Activated CD8-positive, alpha-beta T cell treated with anti-CD3 and anti-CD28 coated beads for 36 hours (primary cell): ENCODE data around the gene TMEM63A. TPM values are rescaled to one million over a fixed set of nuclear protein-coding genes. Genes with fewer than 3 reads are reported as not detected.
A peak's percentile ranks its signal among the peaks of the same experiment; 100 is the strongest.

Experiments used
- ATAC-seq: fragments of 200-7000 bp; cut with Tn5 transposase; one replicate; pipeline ENCODE4 v1.10.0; 2021; ENCODE audit warnings: mild to moderate bottlenecking, moderate library complexity
- CTCF ChIA-PET: fragments of 350-600 bp; sonication (Branson Sonifier 250); formaldehyde crosslinking; loops from one replicate; lab custom pipeline; 2021; ENCODE audit warnings: antibody characterized with exemption; lab: Charles Lee
- POLR2A ChIA-PET: fragments of 350-600 bp; sonication (Branson Sonifier 250); formaldehyde crosslinking; loops from one replicate; lab custom pipeline; 2021; ENCODE audit warnings: antibody characterized with exemption; lab: Charles Lee
- DNase-seq: peaks from one replicate; pipeline ENCODE4 v3.0.0-alpha.2; 2020
- H3K27ac Mint-ChIP-seq: one replicate; pipeline ENCODE4 v1.8.0; 2021; ENCODE audit warnings: mild to moderate bottlenecking, mixed read lengths
- H3K27me3 Mint-ChIP-seq: one replicate; pipeline ENCODE4 v1.8.0; 2021; ENCODE audit warnings: mixed read lengths
- H3K36me3 Mint-ChIP-seq: one replicate; pipeline ENCODE4 v1.8.0; 2021; ENCODE audit warnings: low read depth, mixed read lengths
- H3K4me1 Mint-ChIP-seq: one replicate; pipeline ENCODE4 v1.8.0; 2021; ENCODE audit warnings: low read depth, mixed read lengths
- H3K4me3 Mint-ChIP-seq: one replicate; pipeline ENCODE4 v1.8.0; 2021; ENCODE audit warnings: mild to moderate bottlenecking, moderate library complexity, mixed read lengths
- H3K9me3 Mint-ChIP-seq: one replicate; pipeline ENCODE4 v1.8.0; 2021; ENCODE audit warnings: mixed read lengths
- CTCF ChIP-seq: fragments of 200-600 bp; IDR thresholded peaks from one replicate; pipeline ENCODE4 v1.8.0; 2022; ENCODE audit warnings: antibody characterized with exemption, mild to moderate bottlenecking
- intact Hi-C: fragments of 100-400 bp; cut with micrococcal nuclease; formaldehyde crosslinking; loops from one replicate; pipeline ENCODE4 v1.10.0; 2022
- total RNA-seq, 2 experiments: library from RNA; stranded (reverse); gene quantifications; one replicate each; pipeline ENCODE4 v1.2.3, GENCODE V29; 2021

Gene TMEM63A
- total RNA-seq, 2 experiments from 2014 or later, result 51.4 to 54.6 TPM

GRCh38 chr1:225880222-225880588 lies 2.0 kb downstream of the TMEM63A start:
- Mint-ChIP-seq H3K9me3 (no peaks in the 10 kb centered on the region), H3K4me3 (peak overlapping the region; percentile 76), H3K27me3 (no peaks in the 10 kb centered on the region), H3K4me1 (peaks cover 66% of the 10 kb centered on the region), H3K27ac (peak overlapping the region; percentile 68), H3K36me3 (peaks cover 20% of the 10 kb centered on the region)
- no peak for TF ChIP-seq CTCF
- ATAC-seq (no peak), DNase-seq (no peak)
- ChIA-PET CTCF (interaction anchor here (1.0 to 5.6 kb wide), 5 partner anchors 9 to 399 kb away, joined by 3 to 32 read pairs (median 12); partner anchors contain the start of gene SRP9), POLR2A (interaction anchor here (0.8 to 5.3 kb wide), 8 partner anchors 9 to 53 kb away, joined by 3 to 35 read pairs (median 12); partner anchors contain the start of gene PYCR2)
- intact Hi-C loops, result no loop called here

GRCh38 chr1:225879521-225880221 lies 2.5 kb downstream of the TMEM63A start:
- ATAC-seq (no peak), DNase-seq (no peak)
- peaks cover 20% of the 10 kb centered on the region for H3K36me3 Mint-ChIP-seq
- CTCF ChIA-PET, result interaction anchor here (1.0 to 5.6 kb wide), 5 partner anchors 9 to 399 kb away, joined by 3 to 32 read pairs (median 12); partner anchors contain the start of gene SRP9
- H3K27me3 Mint-ChIP-seq, result no peaks in the 10 kb centered on the region
- no peak for TF ChIP-seq CTCF
- intact Hi-C loops, result no loop called here
- POLR2A ChIA-PET, result interaction anchor here (0.8 to 5.3 kb wide), 8 partner anchors 9 to 53 kb away, joined by 3 to 35 read pairs (median 12); partner anchors contain the start of gene PYCR2
- peaks cover 67% of the 10 kb centered on the region for H3K4me1 Mint-ChIP-seq
- peak overlapping the region; percentile 76 for H3K4me3 Mint-ChIP-seq
- H3K9me3 Mint-ChIP-seq, result no peaks in the 10 kb centered on the region
- peak overlapping the region; percentile 68 for H3K27ac Mint-ChIP-seq

GRCh38 chr1:225878282-225878681 lies 3.9 kb downstream of the TMEM63A start:
- Mint-ChIP-seq H3K27ac (peak overlapping the region; percentile 46), H3K36me3 (peaks cover 20% of the 10 kb centered on the region), H3K4me3 (no peak overlapping the region), H3K9me3 (no peaks in the 10 kb centered on the region), H3K4me1 (peaks cover 61% of the 10 kb centered on the region), H3K27me3 (no peaks in the 10 kb centered on the region)
- no peak for ATAC-seq
- intact Hi-C loops, result no loop called here
- no peak for DNase-seq
- CTCF ChIA-PET, result interaction anchor here (0.9 to 5.6 kb wide), 4 partner anchors 9 to 100 kb away, joined by 3 to 30 read pairs (median 6); partner anchors contain the start of gene SRP9
- POLR2A ChIA-PET, result interaction anchor here (5.3 kb wide), 1 partner anchor 12 kb away, joined by 24 read pairs; no protein-coding TSS in a partner anchor
- TF ChIP-seq CTCF, result no peak

- intact Hi-C loops, result no loop called here
- ChIA-PET POLR2A (interaction anchor here (1.5 kb wide), 1 partner anchor 100 kb away, joined by 4 read pairs; the partner anchor contains the start of gene SRP9), CTCF (interaction anchor here (0.9 to 2.0 kb wide), 4 partner anchors 9 to 246 kb away, joined by 3 to 6 read pairs (median 4); no protein-coding TSS in a partner anchor)
- Mint-ChIP-seq H3K4me1 (peaks cover 64% of the 10 kb centered on the region), H3K27me3 (no peaks in the 10 kb centered on the region), H3K9me3 (no peaks in the 10 kb centered on the region), H3K36me3 (peaks cover 21% of the 10 kb centered on the region), H3K4me3 (no peak overlapping the region), H3K27ac (no peak overlapping the region)
- DNase-seq, result peak; percentile 42
- ATAC-seq, result no peak
- peak; percentile 30 for TF ChIP-seq CTCF
These were observed 4.6 kb downstream of the TMEM63A start for GRCh38 chr1:225877580-225877979.
